Activated CD8-positive, alpha-beta memory T cell treated with anti-CD3 and anti-CD28 coated beads, Interleukin-2, amount 50 U/mL, for 1 hour (primary cell): Measurements from ENCODE around the gene C19orf47.
"Not testable (repeated sequence)": the region's sequence is repeated elsewhere in the genome, so short reads cannot be mapped to it uniquely, and the experiment has no call there.

Source experiments
- DNase-seq: peaks from one replicate; pipeline ENCODE4 v3.0.0-alpha.2; 2020; ENCODE audit errors: extremely low read depth

The C19orf47 gene

DNA sequence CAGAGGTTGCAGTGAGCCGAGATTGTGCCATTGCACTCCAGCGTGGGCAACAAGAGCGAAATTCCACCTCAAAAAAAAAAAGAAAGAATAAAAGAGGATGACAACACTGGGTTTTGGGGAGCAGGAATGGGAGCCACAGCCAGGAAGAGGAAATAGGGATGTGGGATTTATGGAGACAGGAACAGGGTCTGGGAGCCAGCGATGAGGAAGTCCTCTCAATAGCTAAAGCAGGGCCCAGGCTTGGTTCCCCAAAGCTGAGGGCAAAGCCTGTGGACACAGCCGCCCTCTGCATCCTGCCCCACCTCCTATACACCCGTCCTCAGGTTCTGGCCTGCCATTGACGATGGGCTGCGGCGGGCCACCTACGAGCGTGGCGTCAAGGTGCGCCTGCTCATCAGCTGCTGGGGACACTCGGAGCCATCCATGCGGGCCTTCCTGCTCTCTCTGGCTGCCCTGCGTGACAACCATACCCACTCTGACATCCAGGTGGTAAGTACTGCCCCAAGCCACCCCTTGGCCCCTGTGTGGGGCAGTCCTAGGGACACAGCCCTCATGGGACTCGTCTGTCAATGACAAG, 28.2 kb upstream of the C19orf47 start:
- DNase-seq, result no peak

DNA sequence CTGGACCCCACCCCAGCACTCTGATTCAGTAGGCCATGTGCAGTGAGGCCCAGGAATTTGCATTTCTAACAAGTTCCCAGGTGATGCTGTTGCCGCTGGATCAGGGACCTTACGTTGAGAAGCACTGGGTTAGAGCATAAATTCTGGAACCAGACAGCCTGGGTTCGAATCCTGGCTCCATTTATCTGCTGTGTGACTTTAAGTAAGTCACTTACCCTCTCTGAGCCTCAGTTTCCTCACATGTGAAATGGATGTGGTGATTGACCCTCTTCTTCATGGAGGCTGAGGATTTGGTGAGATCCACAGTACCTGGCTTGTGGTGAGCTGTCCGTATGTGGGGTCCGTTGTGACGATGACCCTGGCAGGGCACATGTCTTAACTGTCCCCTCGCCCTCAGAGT, 25.9 kb upstream of the C19orf47 start:
- no peak for DNase-seq

DNA sequence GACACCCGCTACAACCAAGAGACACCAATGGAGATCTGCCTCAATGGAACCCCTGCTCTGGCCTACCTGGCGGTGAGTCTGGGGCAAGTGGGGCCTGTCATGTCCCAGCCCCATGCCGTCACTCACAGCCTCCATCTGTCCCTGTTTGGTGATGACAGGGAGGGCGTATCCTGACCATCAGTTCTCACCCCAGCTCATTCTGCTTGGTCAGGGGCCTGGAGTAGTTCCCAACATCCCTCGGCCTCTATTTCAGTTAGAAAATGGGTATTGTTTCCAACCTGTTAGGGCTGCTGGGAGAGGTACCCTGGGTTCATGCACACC, 23.6 kb upstream of the C19orf47 start:
- no peak for DNase-seq

GRCh38 chr19:40370997-40371801, 23.0 kb upstream of the C19orf47 start:
- no peak for DNase-seq

GRCh38 chr19:40370253-40370652, 22.1 kb upstream of the C19orf47 start:
- DNase-seq, result not testable (repeated sequence)

GRCh38 chr19:40369797-40370196, 21.6 kb upstream of the C19orf47 start:
- DNase-seq, result no peak

GRCh38 chr19:40367577-40368434, 19.6 kb upstream of the C19orf47 start:
- DNase-seq, result no peak

GRCh38 chr19:40366697-40367561, 18.7 kb upstream of the C19orf47 start:
- no peak for DNase-seq

DNA sequence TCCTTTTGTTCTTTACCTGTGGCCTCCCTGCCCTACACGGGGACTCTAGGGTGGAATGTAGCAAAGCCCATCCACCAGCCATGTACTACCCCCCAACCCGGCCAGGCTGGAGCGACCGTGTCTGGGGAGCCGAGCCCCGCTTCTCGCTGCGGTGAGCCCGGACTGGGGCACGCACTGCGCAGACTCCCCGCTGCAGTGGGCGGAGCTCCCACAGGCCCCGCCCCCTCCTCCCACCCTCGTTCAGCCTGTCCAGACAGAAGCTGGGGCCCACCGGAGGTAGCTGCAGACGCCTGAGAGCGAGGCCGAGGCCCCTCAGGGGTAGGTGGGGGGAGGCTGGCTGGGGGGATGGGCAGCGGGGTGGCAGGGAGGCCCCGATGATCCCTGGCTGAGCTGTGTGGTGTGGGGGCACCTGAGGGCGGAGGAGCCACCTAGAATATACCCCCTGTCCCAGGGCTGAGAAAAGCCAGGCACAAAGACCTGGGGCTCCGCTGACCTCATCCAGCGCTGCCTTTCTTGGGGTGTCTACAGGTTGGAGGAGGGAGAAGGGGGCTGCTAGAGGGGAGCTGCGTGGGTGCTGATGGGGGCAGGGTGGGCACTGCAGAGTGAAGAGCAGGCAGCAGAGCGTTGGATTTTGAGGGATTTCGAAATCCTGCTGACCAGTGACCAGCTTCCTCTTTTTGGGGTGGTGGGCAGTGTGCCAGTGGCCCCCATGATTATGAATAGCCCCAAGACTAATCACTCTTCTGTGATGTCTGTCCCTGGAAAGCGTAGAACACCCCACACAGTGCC, 17.6 kb upstream of the C19orf47 start:
- DNase-seq, result no peak

- DNase-seq, result no peak
Observed at GRCh38 chr19:40365010-40365409, 16.8 kb upstream of the C19orf47 start.

DNA sequence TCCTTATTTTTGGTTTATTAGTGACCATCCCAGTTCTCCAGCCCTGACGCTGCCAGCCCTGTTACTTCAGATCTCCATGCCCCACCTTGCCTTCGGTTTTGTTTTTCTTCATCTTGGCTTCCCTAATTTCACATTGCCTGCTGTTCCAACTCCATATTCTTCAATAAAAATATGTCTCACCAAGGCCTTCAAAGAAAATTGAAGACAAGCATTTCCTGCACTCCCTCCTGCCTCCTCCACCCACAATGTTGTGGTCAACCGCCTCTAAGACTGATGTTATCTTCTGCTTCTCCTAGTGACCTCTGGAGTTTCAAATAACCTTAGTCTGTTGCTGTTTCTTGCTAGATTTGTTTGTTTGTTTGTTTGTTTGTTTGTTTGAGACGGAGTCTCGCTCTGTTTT, 14.9 kb upstream of the C19orf47 start:
- DNase-seq, result no peak

GRCh38 chr19:40362160-40362559, 14.0 kb upstream of the C19orf47 start:
- DNase-seq, result no peak

DNA sequence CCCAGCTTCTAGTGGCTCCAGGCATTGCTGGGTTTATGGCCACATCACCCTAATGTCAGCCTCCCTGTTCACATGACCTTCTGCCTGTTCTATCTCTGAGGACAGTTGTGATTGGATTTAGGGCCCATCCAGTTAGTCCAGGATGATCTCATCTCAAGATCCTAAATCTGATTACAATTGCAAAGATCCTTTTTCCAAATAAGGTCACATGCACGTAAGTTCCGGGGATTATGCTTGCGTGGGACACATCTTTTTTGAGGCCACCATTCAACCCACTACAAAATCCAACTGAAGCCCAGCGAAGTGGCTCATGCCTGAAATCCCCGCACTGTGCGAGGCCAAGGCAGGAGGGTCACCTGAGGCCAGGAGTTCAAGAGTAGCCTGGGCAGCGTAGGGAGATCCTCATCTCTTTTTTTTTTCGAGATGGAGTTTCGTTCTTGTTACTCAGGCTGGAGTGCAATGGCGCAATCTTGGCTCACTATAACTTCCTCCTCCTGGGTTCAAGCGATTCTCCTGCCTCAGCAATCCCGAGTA, 12.6 kb upstream of the C19orf47 start:
- DNase-seq, result no peak

GRCh38 chr19:40360020-40360707, 12.0 kb upstream of the C19orf47 start:
- no peak for DNase-seq

DNA sequence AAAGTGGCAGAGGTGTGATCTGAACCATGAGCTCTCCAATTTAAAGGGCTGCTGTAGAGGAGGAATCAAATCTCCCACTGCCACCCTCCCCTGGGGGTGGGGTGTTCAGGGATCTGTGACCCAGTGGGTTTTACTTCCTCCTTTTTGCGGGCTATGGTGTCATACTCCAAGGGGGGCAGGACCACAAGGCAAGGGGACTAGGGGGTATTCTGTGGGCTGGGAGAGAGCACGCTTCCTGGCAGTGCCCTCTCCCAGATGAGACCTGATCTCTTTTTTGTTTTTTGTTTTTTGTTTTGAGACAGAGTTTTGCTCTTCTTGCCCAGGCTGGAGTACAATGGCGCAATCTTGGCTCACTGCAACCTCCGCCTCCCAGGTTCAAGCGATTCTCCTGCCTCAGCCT, 10.6 kb upstream of the C19orf47 start:
- no peak for DNase-seq

GRCh38 chr19:40357640-40358039, 9.4 kb upstream of the C19orf47 start:
- no peak for DNase-seq

GRCh38 chr19:40356681-40357595, 8.7 kb upstream of the C19orf47 start:
- DNase-seq, result no peak

GRCh38 chr19:40355975-40356680, 7.9 kb upstream of the C19orf47 start:
- no peak for DNase-seq
